Measurements from ENCODE around the gene PEAK1. TPM values are rescaled to one million over a fixed set of nuclear protein-coding genes. Genes with fewer than 3 reads are reported as not detected.

Gene PEAK1
- total RNA-seq, 1 experiment from 2014 or later, result 21.2 TPM

DNA sequence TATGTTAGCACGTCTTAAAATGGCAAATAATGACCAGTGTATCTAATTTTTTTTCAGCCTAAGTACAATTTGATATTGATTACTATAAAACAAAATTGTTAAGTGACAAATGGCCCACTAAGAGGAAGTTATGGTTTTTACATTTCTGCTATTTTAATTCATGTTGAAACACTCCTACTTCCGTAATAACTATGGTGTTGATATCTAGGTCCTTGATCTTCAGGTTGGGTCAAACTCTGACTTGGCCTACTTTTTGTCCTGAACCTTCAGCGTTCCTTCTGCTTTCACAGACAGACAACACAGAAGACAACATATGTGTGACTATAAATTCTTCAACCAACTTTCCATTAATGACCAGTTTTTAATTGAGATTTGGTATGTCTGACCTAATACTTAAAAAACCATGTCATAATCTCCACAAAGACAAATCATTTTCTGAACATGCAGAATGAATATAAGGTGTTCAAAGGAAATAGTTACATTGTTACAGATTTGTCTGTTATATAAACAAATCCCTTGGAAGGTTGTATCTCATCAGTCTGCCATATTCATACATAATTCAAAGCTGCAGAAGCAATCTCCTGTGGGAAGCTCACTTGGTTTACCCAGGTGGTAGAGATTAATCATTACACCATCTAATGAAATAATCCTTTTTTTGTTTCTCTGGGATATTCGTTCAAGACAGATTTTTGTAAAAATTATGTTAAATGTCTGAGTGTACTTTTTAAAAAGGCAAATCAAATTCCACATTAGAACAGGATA is 256.9 kb downstream of the PEAK1 start:
- Histone ChIP-seq H2AFZ (ENCODE audit: low read length) (no peak overlapping the region), H4K5ac (ENCODE audit: insufficient read length, low read depth, low read length) (no peak overlapping the region), H3K56ac (ENCODE audit: insufficient read length, low read depth, low read length) (no peak overlapping the region), H3K27ac (ENCODE audit: insufficient read length, low read depth, low read length) (no peak overlapping the region), H4K8ac (replicated peaks; ENCODE audit: insufficient read length, low read depth, low read length) (no peak overlapping the region), H3K79me2 (ENCODE audit: insufficient read depth, low read length) (no peaks in the 10 kb centered on the region), H3K18ac (ENCODE audit: insufficient read length, low read depth, low read length) (no peak overlapping the region), H3K9ac (ENCODE audit: extremely low read depth, insufficient read length, low read length) (no peak overlapping the region), H3K4ac (ENCODE audit: low read depth, low read length) (no peak overlapping the region), H2BK15ac (ENCODE audit: low read depth, low read length) (no peak overlapping the region), H2BK120ac (ENCODE audit: low read depth, low read length, poor library complexity, severe bottlenecking) (no peak overlapping the region), H2BK5ac (ENCODE audit: insufficient read length, low read length) (no peak overlapping the region), H2BK20ac (ENCODE audit: low read depth, low read length, poor library complexity, severe bottlenecking) (no peak overlapping the region), H4K20me1 (ENCODE audit: control insufficient read depth, insufficient read depth, insufficient read length) (no peaks in the 10 kb centered on the region), H3T11ph (ENCODE audit: low read length) (no peak overlapping the region), H3K23me2 (ENCODE audit: insufficient read length, low read depth, low read length, poor library complexity, severe bottlenecking) (no peaks in the 10 kb centered on the region), H2AK5ac (ENCODE audit: insufficient read length, low read length) (no peak overlapping the region), H2BK12ac (ENCODE audit: insufficient read length, low read depth, low read length) (no peak overlapping the region), H3K9me3 (ENCODE audit: control insufficient read depth, low read depth, low read length) (no peaks in the 10 kb centered on the region), H3K4me1 (ENCODE audit: insufficient read depth, low read length) (no peaks in the 10 kb centered on the region; the same call in 1 of the 2 replicates), H3K79me1 (ENCODE audit: insufficient read depth, low read depth, low read length, poor library complexity, severe bottlenecking) (no peaks in the 10 kb centered on the region), H3K4me2 (ENCODE audit: insufficient read depth, insufficient read length, low read length) (no peak overlapping the region), H3K23ac (ENCODE audit: insufficient read length, low read depth, low read length) (no peak overlapping the region), H3K27me3 (ENCODE audit: insufficient read depth, low read length) (no peaks in the 10 kb centered on the region), H3K14ac (ENCODE audit: insufficient read depth, low read length) (no peak overlapping the region), H4K91ac (ENCODE audit: insufficient read length, low read depth, low read length) (no peak overlapping the region)
- no peaks in the 10 kb centered on the region for H3K27me3 Mint-ChIP-seq (ENCODE audit: low read depth)
- peaks cover 0 to 6% (median 1%) of the 10 kb centered on the region in 3 experiments; a peak in 4 of 7 replicates for H3K36me3 Mint-ChIP-seq (ENCODE audit: insufficient read depth in 1 of 3, low read depth in 3 of 3)
- H3K9me3 Mint-ChIP-seq, result no peaks in the 10 kb centered on the region
- no peak for DNase-seq
- H3K4me3 Mint-ChIP-seq, result no peak overlapping the region
- no CpG with 5 or more reads among the region's 4 CpGs for WGBS (ENCODE audit: extremely low coverage, insufficient read length, low lambda C conversion rate)
- H3K27ac Mint-ChIP-seq, result peak overlapping the region in 1 of 3 experiments; percentile 78; a peak in 2 of 7 replicates
- H3K4me1 Mint-ChIP-seq, result peaks cover 24 to 48% of the 10 kb centered on the region in 2 experiments
- TF ChIP-seq, protein P1, sequence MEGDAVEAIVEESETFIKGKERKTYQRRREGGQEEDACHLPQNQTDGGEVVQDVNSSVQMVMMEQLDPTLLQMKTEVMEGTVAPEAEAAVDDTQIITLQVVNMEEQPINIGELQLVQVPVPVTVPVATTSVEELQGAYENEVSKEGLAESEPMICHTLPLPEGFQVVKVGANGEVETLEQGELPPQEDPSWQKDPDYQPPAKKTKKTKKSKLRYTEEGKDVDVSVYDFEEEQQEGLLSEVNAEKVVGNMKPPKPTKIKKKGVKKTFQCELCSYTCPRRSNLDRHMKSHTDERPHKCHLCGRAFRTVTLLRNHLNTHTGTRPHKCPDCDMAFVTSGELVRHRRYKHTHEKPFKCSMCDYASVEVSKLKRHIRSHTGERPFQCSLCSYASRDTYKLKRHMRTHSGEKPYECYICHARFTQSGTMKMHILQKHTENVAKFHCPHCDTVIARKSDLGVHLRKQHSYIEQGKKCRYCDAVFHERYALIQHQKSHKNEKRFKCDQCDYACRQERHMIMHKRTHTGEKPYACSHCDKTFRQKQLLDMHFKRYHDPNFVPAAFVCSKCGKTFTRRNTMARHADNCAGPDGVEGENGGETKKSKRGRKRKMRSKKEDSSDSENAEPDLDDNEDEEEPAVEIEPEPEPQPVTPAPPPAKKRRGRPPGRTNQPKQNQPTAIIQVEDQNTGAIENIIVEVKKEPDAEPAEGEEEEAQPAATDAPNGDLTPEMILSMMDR (conservative IDR thresholded peaks at IDR 0.05), result no peak

All from H9 (cell line).